GF-D8 (cell line): ENCODE results near the gene ZNF230.
A peak's percentile ranks its signal among the peaks of the same experiment; 100 is the strongest.

Experiments used
- DNase-seq: peaks from one replicate; lab custom pipeline; 2025; lab: John Stamatoyannopoulos, UW

Gene ZNF230

GRCh38 chr19:44002566-44003460, at the start of gene ZNF230:
ZNF230 (plus strand) TSS chr19:44002957; CDS start chr19:44007079, 4,122 bp downstream.
- peak; percentile 87 for DNase-seq

GRCh38 chr19:43956827-43957226, 45.9 kb upstream of the ZNF230 start:
- DNase-seq = no peak

DNA sequence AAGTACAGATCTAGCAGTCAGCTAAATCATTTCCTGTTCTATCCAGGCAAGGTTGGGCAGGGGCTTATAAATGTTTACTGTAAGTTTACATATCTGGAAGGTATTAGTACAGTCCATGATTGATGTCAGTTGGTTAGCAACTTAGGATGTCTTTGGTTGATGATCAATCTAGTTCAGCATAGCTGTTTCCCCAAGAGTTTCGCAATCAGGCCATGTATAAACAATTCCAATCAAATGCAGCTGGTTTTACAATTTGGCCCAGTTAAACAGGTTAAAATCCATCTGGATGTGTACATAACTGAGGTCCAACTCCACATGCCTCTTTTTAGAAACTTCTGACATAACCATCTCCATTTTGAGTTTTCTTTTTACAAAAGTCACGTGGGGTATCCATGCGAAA, 44.9 kb upstream of the ZNF230 start:
- DNase-seq = no peak

GRCh38 chr19:43960411-43960810, 42.3 kb upstream of the ZNF230 start:
- no peak for DNase-seq

GRCh38 chr19:43966079-43966694, 36.6 kb upstream of the ZNF230 start:
- DNase-seq = no peak

DNA sequence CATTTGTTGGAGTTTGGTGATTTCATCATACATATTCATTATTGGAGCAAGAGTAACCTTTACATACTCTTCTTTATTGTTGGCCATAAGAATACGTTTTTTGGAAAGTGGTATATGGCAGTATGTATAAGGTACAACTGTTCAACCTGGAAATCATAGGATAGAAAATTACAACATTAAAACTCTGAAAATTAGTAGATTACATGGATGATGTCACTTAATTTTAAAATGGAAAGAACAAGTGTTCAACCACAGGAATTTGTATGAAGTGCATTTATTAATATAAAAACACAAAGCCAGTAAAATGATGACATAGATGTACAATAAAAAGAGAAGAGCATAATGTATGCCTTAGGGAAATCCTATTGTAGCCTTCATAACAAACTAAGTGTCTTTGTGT, 26.0 kb upstream of the ZNF230 start:
- no peak for DNase-seq

DNA sequence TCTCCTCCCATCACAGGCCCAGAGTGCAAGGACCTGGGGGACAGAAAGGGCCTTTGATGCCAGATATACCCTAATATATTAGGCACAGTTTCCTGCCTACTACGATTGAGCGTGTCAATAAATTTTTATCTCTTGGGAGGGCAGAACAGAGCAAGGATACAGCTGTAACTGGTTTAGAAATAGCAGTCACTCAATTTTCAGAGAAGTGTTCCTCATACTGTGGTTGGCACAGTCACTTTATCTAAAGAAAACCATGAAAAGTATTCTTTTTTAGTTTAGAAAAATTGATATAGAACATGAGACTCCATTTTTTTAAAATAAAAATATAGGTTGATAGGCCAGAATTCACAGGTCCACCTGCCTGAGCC, 19.2 kb upstream of the ZNF230 start:
- peak; percentile 21 for DNase-seq

DNA sequence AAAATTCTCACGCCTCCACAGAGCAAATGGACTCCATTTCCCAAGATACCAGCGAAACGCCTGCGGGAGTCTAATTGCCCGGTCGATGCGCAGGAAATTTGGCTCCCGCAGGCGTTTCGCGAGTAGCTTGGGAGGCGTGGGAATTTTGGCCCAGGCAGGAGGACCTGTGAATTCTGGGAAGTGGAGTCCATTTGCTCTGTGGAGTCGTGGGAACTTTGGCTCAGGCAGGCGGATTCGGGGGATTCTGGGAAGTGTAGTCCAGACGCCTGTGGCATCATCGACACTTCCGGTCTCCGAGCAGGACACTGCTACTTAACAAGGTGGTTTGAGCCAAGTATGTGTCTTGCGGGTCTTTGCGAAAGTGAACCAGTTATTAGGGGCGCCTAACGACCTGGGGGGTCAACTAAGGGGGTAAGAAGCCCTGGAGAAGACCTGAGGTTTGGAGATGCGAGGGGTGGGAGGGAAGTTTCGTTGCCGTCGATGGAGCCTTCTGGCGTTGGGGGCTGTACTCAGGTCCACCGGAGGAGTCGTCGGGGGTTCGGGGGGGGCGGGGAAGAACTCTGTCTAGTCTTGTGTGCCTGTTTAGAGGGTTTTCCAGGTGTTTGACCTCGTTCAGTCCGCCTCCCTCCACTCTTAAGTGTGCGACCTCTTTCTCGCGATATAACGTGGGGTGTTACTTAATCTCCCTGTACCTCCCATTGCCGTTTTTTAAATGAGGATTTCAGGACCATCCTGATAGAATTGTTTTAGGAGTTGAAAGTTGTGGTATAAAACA, 18.7 kb upstream of the ZNF230 start, which contains the start of gene ZNF155:
Gene ZNF155, plus strand, starts transcription at position 277 of the 775 bp plus-strand sequence. CDS start 4,356 bp downstream, outside the sequence.
- DNase-seq = peak; percentile 83

- DNase-seq = no peak
Observed at GRCh38 chr19:43984687-43985000, 18.1 kb upstream of the ZNF230 start.

- no peak for DNase-seq
Observed at GRCh38 chr19:43997631-43998290, 5.0 kb upstream of the ZNF230 start.

- no peak for DNase-seq
Observed at GRCh38 chr19:44002212-44002565, 568 bp upstream of the ZNF230 start.

DNA sequence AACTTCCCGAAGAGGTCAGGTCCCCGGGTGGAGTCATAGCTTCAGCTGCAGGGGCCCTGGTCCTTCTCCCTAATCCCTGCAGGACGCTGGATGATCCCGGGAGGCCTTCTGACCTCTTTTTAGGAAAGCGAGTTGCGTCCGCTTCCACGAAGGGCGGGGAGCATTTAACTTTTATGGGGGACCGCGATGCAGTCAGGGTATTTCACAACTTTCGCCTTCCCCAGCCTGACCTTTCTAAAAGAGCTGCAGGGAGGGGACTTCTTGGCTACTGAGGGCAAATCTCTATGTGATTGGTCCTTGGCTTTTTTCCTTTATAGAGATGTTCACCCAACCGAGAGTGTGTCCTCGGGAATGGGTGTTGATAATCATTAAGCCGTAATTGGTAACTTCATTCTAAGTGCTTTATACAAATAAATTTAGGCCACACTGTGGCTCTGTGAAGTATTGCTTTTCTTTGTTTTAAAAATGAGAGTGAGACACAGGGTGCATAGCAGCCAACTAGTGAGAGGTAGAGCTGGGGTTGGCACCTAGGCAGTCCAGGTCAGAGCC, 778 bp downstream of the ZNF230 start:
- peak; percentile 19 for DNase-seq

DNA sequence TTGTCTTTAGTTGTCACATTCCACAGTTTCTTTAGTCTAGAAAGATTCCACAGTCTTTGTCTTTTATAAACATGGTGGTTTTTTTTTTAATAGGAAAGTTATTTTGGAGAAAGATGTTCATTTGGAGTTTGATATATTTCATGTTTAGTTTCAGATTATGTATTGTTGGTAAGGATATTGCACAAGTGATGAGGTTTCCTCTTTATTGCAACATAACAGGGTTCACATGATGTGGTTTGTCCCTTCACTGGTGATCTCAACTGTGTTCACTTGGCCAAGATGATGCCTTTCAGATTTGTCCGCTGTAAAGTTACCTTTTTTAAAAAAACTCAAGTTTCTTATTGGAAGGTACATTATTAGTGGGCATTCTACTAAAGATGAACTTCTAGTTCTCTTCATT, 3.2 kb downstream of the ZNF230 start:
- DNase-seq = peak; percentile 75

DNA sequence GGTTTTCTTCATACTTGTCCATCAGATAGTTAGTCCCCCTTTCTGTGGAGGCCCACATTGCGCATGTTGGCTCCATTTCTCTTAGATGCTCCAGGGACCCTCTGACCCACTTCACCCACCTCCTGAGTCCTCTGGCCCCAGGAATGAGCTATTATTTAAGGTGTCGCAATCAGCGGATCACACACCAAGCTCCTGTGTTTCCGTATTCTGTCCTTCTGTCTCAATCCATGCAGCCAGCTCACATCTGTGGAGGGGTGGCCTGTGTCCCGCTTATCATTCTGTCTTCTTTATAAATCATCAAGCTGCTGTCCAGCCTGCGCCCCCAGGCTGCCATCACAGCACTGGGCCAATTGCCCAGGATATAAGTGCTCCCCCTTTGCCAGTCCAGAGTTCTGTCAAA, 4.7 kb downstream of the ZNF230 start:
- DNase-seq = no peak

DNA sequence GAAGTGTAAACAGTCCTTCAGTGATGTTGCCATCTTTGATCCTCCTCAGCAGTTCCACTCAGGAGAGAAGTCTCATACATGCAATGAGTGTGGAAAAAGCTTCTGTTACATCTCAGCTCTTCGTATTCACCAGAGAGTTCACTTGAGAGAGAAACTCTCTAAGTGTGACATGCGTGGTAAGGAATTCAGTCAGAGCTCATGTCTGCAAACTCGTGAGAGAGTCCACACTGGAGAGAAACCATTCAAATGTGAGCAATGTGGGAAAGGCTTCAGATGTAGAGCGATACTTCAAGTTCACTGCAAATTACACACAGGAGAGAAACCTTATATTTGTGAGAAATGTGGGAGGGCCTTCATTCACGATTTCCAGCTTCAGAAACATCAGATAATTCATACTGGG, 7.7 kb downstream of the ZNF230 start:
- DNase-seq = no peak

GRCh38 chr19:44019498-44019897, 16.7 kb downstream of the ZNF230 start:
- no peak for DNase-seq

GRCh38 chr19:44021221-44021620, 18.5 kb downstream of the ZNF230 start:
- no peak for DNase-seq

GRCh38 chr19:44024900-44025216, 22.1 kb downstream of the ZNF230 start:
- DNase-seq = no peak

GRCh38 chr19:44025217-44025936, 22.6 kb downstream of the ZNF230 start, which contains the start of gene ZNF222:
ZNF222 (plus strand) TSS chr19:44025379; CDS start chr19:44025437, 58 bp downstream.
- peak; percentile 2 for DNase-seq

- no peak for DNase-seq
Observed at GRCh38 chr19:44026622-44027021, 23.9 kb downstream of the ZNF230 start.

DNA sequence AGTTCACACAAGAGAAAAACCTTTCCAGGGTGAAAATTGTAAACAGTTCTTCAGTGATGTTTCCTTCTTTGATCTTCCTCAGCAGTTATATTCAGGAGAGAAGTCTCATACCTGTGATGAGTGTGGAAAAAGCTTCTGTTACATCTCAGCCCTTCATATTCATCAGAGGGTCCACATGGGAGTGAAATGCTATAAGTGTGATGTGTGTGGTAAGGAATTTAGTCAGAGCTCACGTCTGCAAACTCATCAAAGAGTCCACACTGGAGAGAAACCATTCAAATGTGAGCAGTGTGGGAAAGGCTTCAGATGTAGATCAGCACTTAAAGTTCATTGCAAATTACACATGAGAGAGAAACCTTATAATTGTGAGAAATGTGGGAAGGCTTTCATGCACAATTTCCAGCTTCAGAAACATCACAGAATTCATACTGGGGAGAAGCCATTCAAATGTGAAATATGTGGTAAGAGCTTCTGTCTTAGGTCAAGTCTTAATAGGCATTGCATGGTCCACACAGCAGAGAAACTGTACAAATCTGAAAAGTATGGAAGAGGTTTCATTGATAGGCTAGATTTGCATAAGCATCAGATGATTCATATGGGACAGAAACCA, 29.3 kb downstream of the ZNF230 start:
- DNase-seq = no peak
